HepG2 (cell line): ENCODE measurements around the gene KIFAP3. TPM values are rescaled to one million over a fixed set of nuclear protein-coding genes. Genes with fewer than 3 reads are reported as not detected.

Source experiments
- ATAC-seq: fragments of 200-7000 bp; cut with Tn5 transposase; 3 replicates; pipeline ENCODE4 v1.9.1; 2020; ENCODE audit warnings: mild to moderate bottlenecking, moderate library complexity
- BruUV-seq: library from RNA; stranded (reverse); fragments of 400-500 nt; replicated peaks from 2 replicates; lab custom pipeline; 2021; lab: Mats Ljungman, UMichigan
- CTCF ChIA-PET: fragments of 300-600 bp; formaldehyde crosslinking; extraction: SDS; loops from one replicate; lab custom pipeline; 2021; ENCODE audit warnings: low total read pairs, inconsistent platforms, low intra/inter-chr PET ratio; lab: Yijun Ruan, JAX
- POLR2A ChIA-PET: fragments of 350-600 bp; sonication (Branson Sonifier 250); formaldehyde crosslinking; loops from one replicate; lab custom pipeline; 2020; ENCODE audit warnings: antibody characterized with exemption, inconsistent platforms; lab: Yijun Ruan, JAX
- DNase-seq: peaks from one replicate; pipeline ENCODE4 v3.0.0-alpha.2; 2015; ENCODE audit warnings: low spot score
- FAIRE-seq: peaks from 3 replicates; lab custom pipeline; 2011; peaks lifted over from hg19 to GRCh38; lab: Jason Lieb, UNC
- H2AFZ ChIP-seq: one replicate; pipeline ENCODE4 v1.6.1; 2011; ENCODE audit warnings: low read length, inconsistent platforms
- H3K27ac ChIP-seq: fragments of 300-600 bp; 3 replicates; pipeline ENCODE4 v1.8.0; 2011; ENCODE audit warnings: mixed run types, mild to moderate bottlenecking, mixed read lengths, low read length, inconsistent platforms; ENCODE audit not compliant: insufficient read depth; ENCODE audit errors: extremely low read length
- H3K27me3 ChIP-seq, 2 experiments: fragments of 200-600 bp in 1 of 2; 2 replicates in 1 of 2; 3 replicates in 1 of 2; pipeline versions ENCODE4 v1.6.0 to v1.8.0; 2011; ENCODE audit warnings: low read length in 2 of 2, mild to moderate bottlenecking in 2 of 2, moderate library complexity in 2 of 2, inconsistent platforms in 1 of 2; ENCODE audit not compliant: insufficient read depth in 2 of 2, control insufficient read depth in 1 of 2
- H3K36me3 ChIP-seq, 2 experiments: fragments of 200-600 bp in 1 of 2; replicated peaks in 1 of 2; 2 replicates in 1 of 2; 3 replicates in 1 of 2; pipeline versions ENCODE4 v1.5.1 to v1.8.0; 2011; ENCODE audit warnings: low read length in 2 of 2, inconsistent platforms in 1 of 2; ENCODE audit not compliant: insufficient read depth in 2 of 2, control insufficient read depth in 1 of 2
- H3K4me1 ChIP-seq: 2 replicates; pipeline ENCODE4 v1.5.1; 2012; ENCODE audit warnings: low read length, inconsistent platforms; ENCODE audit not compliant: insufficient read depth
- H3K4me2 ChIP-seq: 2 replicates; pipeline ENCODE4 v1.6.0; 2011; ENCODE audit warnings: low read depth, low read length, inconsistent platforms
- H3K4me3 ChIP-seq, 3 experiments: fragments of 200-600 bp in 1 of 3; sonication (generic), shearing (Covaris generic) in 1 of 3; replicated peaks in 1 of 3; 2 replicates each; pipeline ENCODE4 v1.5.1; 2011 to 2016; ENCODE audit warnings: low read length in 3 of 3, inconsistent platforms in 2 of 3, low read depth in 2 of 3, mild to moderate bottlenecking in 2 of 3, control low read depth in 1 of 3, mixed read lengths in 1 of 3; ENCODE audit not compliant: insufficient read depth in 1 of 3
- H3K79me2 ChIP-seq: one replicate; pipeline ENCODE4 v1.6.1; 2011; ENCODE audit warnings: low read length, inconsistent platforms; ENCODE audit not compliant: insufficient read depth
- H3K9ac ChIP-seq: 2 replicates; pipeline ENCODE4 v1.6.0; 2011; ENCODE audit warnings: mild to moderate bottlenecking, low read depth, low read length, inconsistent platforms; ENCODE audit not compliant: insufficient read depth
- H3K9me3 ChIP-seq: 2 replicates; pipeline ENCODE4 v1.5.1; 2012; ENCODE audit warnings: mild to moderate bottlenecking, low read length
- H4K20me1 ChIP-seq: 2 replicates; pipeline ENCODE4 v1.6.0; 2011; ENCODE audit warnings: inconsistent platforms, mild to moderate bottlenecking, low read length, moderate library complexity; ENCODE audit not compliant: insufficient read depth
- GLI4 ChIP-seq: sonication (generic); formaldehyde crosslinking; IDR thresholded peaks from 2 replicates; pipeline ENCODE4 v1.5.1; 2020; ENCODE audit warnings: missing genetic modification reagents, mild to moderate bottlenecking, moderate library complexity, borderline replicate concordance
- IKZF5 ChIP-seq: IDR thresholded peaks from 2 replicates; pipeline ENCODE4 v1.6.1; 2018; ENCODE audit warnings: missing genetic modification reagents, mild to moderate bottlenecking, missing compliant biosample characterization
- KLF16 ChIP-seq, 2 experiments: sonication (generic) in 1 of 2; formaldehyde crosslinking in 1 of 2; IDR thresholded peaks; 2 replicates each; pipeline versions ENCODE4 v1.6.1 to v1.8.0; 2016 to 2023; ENCODE audit warnings: missing genetic modification reagents in 2 of 2, missing compliant biosample characterization in 1 of 2
- LCORL ChIP-seq, 2 experiments: fragments of 450-650 bp in 1 of 2; sonication (generic) in 1 of 2; formaldehyde crosslinking in 1 of 2; IDR thresholded peaks; 2 replicates each; pipeline versions ENCODE4 v1.5.0 to v1.6.1; 2017 to 2020; ENCODE audit warnings: antibody characterized with exemption in 1 of 2, missing genetic modification reagents in 1 of 2
- MIER2 ChIP-seq: IDR thresholded peaks from 2 replicates; pipeline ENCODE4 v1.6.1; 2016; ENCODE audit warnings: missing biosample characterization, missing genetic modification reagents
- NRL ChIP-seq: sonication (generic); formaldehyde crosslinking; IDR thresholded peaks from 2 replicates; pipeline ENCODE4 v1.5.0; 2020; ENCODE audit warnings: missing genetic modification reagents, mild to moderate bottlenecking, moderate library complexity, borderline replicate concordance
- RBM22 ChIP-seq: fragments of 200-400 bp; formaldehyde crosslinking; optimal IDR thresholded peaks from 2 replicates; pipeline ENCODE3; 2017; ENCODE audit warnings: mild to moderate bottlenecking, low read length, moderate library complexity
- REPIN1 ChIP-seq: sonication (generic); formaldehyde crosslinking; IDR thresholded peaks from 2 replicates; pipeline ENCODE4 v1.8.0; 2022; ENCODE audit warnings: missing genetic modification reagents, low read depth, mild to moderate bottlenecking, borderline replicate concordance
- SALL1 ChIP-seq: sonication (generic); formaldehyde crosslinking; IDR thresholded peaks from 2 replicates; pipeline ENCODE4 v1.8.0; 2022; ENCODE audit warnings: mild to moderate bottlenecking, missing genetic modification reagents
- ZMYM3 ChIP-seq: sonication (generic); formaldehyde crosslinking; IDR thresholded peaks from 2 replicates; pipeline ENCODE4 v1.5.1; 2020; ENCODE audit warnings: mild to moderate bottlenecking, missing genetic modification reagents
- ZNF441 ChIP-seq: sonication (generic); formaldehyde crosslinking; IDR thresholded peaks from 2 replicates; pipeline ENCODE4 v1.7.0; 2021; ENCODE audit warnings: missing genetic modification reagents, borderline replicate concordance
- ZNF574 ChIP-seq: sonication (generic); formaldehyde crosslinking; IDR thresholded peaks from 2 replicates; pipeline ENCODE4 v1.4.0; 2020; ENCODE audit warnings: missing genetic modification reagents
- ZNF710 ChIP-seq: sonication (generic); formaldehyde crosslinking; IDR thresholded peaks from 2 replicates; pipeline ENCODE4 v1.5.0; 2020; ENCODE audit warnings: mild to moderate bottlenecking, missing genetic modification reagents, borderline replicate concordance
- WGBS: methylation state at CpG from one replicate; pipeline ENCODE4 v1.1.6; 2017; ENCODE audit warnings: low lambda C conversion rate; 5-methylcytosine and 5-hydroxymethylcytosine counted together
- in situ Hi-C: cut with HindIII; loops from 2 replicates; pipeline ENCODE4 v1.10.0; 2017; ENCODE audit warnings: low pct_unique_long_range_greater_than_20kb; ENCODE audit not compliant: extremely low pct_ligation_motif_present
- intact Hi-C: fragments of 100-400 bp; cut with micrococcal nuclease; formaldehyde crosslinking; loops from one replicate; pipeline ENCODE4 v1.10.0; 2022; ENCODE audit not compliant: unreplicated experiment
- polyA plus RNA-seq, 8 experiments: library from polyadenylated mRNA; depleted of rRNA in 3 of 8; stranded (reverse) in 7 of 8; unstranded in 1 of 8; fragments of >200 nt; fragmentation: Illumina TruSeq in 4 of 8; extraction: Trizol in 4 of 8; gene quantifications; 2 replicates each; pipeline versions ENCODE4 v1.2.1 to v1.2.3, GENCODE V29; 2011 to 2016; ENCODE audit warnings: low read depth in 4 of 8, missing spikeins in 1 of 8, mixed read lengths in 1 of 8; ENCODE audit not compliant: insufficient read depth in 1 of 8
- total RNA-seq, 5 experiments: library from RNA; depleted of rRNA; stranded (reverse); fragments of >200 nt; fragmentation: Illumina TruSeq; extraction: Trizol; gene quantifications; 2 replicates each; pipeline ENCODE4 v1.2.3, GENCODE V29; 2016; ENCODE audit warnings: low read depth in 1 of 5
- TF ChIP-seq, protein P1 (sequence below): sonication (generic); formaldehyde crosslinking; conservative IDR thresholded peaks from 2 replicates; pipeline ENCODE4 v1.8.1; 2023; ENCODE audit warnings: missing genetic modification reagents
- TF ChIP-seq, protein P2 (sequence below): IDR thresholded peaks from 2 replicates; pipeline ENCODE4 v1.6.1; 2016; ENCODE audit warnings: missing compliant biosample characterization, missing genetic modification reagents, borderline replicate concordance

Gene KIFAP3
- total and polyA plus RNA-seq, 2 of the 13 experiments (the other 11 are each of a cell fraction or from before 2014, with no cell fraction given): 3.4 to 10.0 TPM

DNA sequence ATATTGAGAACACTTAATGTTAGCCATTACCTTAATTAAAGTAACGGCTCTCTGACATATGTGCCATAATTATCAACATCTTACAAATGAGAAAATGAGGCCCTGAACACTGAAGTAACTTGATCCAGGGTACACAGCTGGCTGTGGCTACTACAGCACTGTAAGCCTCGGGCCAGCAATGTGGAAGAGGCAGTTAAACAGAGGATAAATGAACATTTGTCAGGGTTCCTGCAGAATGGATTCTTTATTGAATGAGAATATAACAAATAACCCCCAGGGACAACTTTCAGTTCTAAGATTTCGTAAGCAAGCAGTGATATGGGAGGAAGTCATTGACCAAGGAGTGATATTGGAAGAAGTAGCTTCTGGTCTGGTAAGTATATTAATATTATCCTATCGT is 110.3 kb downstream of the KIFAP3 start:
- Histone ChIP-seq H3K9me3 (no peaks in the 10 kb centered on the region), H3K9ac (no peak overlapping the region), H3K4me1 (no peaks in the 10 kb centered on the region), H4K20me1 (no peaks in the 10 kb centered on the region), H3K36me3 (no peaks in the 10 kb centered on the region), H3K27me3 (no peaks in the 10 kb centered on the region), H3K4me3 (no peak overlapping the region), H2AFZ (no peak overlapping the region), H3K27ac (no peak overlapping the region), H3K4me2 (no peak overlapping the region), H3K79me2 (no peaks in the 10 kb centered on the region)
- ChIA-PET CTCF (no interaction called here), POLR2A (no interaction called here)
- in situ Hi-C loops (no loop called here), intact Hi-C loops (no loop called here)
- ATAC-seq (no peak), FAIRE-seq (no peak), DNase-seq (no peak)
- whole genome bisulfite sequencing: 67% methylated on average over 4 of the region's 4 CpGs
- no TSS peak for BruUV-seq
- TF ChIP-seq ZNF441 (CRISPR knock-in tag) (no peak), MIER2 (CRISPR knock-in tag) (no peak), GLI4 (CRISPR knock-in tag) (no peak), SALL1 (no peak), ZNF574 (CRISPR knock-in tag) (no peak), RBM22 (no peak), IKZF5 (CRISPR knock-in tag) (no peak), REPIN1 (no peak), NRL (CRISPR knock-in tag) (no peak), ZMYM3 (CRISPR knock-in tag) (no peak), LCORL (IDR thresholded peaks at IDR 0.05) (no peak), LCORL (CRISPR knock-in tag; IDR thresholded peaks at IDR 0.05) (no peak), ZNF710 (no peak), KLF16 (CRISPR knock-in tag; IDR thresholded peaks at IDR 0.05) (no peak)
- TF ChIP-seq, protein P1, sequence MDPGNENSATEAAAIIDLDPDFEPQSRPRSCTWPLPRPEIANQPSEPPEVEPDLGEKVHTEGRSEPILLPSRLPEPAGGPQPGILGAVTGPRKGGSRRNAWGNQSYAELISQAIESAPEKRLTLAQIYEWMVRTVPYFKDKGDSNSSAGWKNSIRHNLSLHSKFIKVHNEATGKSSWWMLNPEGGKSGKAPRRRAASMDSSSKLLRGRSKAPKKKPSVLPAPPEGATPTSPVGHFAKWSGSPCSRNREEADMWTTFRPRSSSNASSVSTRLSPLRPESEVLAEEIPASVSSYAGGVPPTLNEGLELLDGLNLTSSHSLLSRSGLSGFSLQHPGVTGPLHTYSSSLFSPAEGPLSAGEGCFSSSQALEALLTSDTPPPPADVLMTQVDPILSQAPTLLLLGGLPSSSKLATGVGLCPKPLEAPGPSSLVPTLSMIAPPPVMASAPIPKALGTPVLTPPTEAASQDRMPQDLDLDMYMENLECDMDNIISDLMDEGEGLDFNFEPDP (CRISPR knock-in tag): no peak
- TF ChIP-seq, protein P2, sequence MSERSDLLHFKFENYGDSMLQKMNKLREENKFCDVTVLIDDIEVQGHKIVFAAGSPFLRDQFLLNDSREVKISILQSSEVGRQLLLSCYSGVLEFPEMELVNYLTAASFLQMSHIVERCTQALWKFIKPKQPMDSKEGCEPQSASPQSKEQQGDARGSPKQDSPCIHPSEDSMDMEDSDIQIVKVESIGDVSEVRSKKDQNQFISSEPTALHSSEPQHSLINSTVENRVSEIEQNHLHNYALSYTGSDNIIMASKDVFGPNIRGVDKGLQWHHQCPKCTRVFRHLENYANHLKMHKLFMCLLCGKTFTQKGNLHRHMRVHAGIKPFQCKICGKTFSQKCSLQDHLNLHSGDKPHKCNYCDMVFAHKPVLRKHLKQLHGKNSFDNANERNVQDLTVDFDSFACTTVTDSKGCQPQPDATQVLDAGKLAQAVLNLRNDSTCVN (CRISPR knock-in tag): no peak
